Neural progenitor cell (in vitro differentiated cells): ENCODE results near the gene THSD4.

ENCODE experiments used
- EZH2 ChIP-seq: fragments of 200-600 bp; sonication (generic); IDR thresholded peaks from 2 replicates; pipeline ENCODE4 v1.6.1; 2017; ENCODE audit warnings: antibody characterized with exemption, mild to moderate bottlenecking, moderate library complexity
- TF ChIP-seq, protein P1 (sequence below): fragments of 200-600 bp; sonication (generic); IDR thresholded peaks from 2 replicates; pipeline ENCODE4 v1.5.1; 2017; ENCODE audit warnings: antibody characterized with exemption, mild to moderate bottlenecking

DNA sequence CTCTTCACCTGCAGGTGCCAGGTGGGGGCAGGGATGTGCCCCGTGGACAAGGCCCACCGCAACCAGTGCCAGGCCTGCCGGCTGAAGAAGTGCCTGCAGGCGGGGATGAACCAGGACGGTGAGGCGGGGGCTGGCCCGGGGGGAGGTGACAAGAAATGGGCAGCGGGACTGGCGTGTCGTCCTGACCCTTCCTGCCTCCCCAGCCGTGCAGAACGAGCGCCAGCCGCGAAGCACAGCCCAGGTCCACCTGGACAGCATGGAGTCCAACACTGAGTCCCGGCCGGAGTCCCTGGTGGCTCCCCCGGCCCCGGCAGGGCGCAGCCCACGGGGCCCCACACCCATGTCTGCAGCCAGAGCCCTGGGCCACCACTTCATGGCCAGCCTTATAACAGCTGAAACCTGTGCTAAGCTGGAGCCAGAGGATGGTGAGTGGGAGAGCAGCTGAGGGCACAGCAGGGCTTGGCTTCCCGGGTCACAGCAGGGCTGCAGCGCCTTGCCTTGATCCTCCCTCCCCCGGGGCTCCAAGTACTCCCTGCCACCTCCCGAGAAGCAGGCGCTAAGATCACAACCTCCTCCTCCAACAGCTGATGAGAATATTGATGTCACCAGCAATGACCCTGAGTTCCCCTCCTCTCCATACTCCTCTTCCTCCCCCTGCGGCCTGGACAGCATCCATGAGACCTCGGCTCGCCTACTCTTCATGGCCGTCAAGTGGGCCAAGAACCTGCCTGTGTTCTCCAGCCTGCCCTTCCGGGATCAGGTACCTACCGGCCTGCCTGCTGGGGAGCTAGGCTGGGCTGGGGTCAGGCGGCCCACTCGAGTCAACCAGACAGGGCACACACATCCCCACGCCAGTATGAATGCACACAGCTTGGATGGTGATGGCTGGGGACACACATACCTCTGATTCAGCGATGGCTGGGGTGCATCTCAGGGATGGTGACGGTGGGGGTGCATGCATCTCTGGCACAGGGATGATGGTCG lies 696.8 kb downstream of the THSD4 start:
- TF ChIP-seq, protein P1, sequence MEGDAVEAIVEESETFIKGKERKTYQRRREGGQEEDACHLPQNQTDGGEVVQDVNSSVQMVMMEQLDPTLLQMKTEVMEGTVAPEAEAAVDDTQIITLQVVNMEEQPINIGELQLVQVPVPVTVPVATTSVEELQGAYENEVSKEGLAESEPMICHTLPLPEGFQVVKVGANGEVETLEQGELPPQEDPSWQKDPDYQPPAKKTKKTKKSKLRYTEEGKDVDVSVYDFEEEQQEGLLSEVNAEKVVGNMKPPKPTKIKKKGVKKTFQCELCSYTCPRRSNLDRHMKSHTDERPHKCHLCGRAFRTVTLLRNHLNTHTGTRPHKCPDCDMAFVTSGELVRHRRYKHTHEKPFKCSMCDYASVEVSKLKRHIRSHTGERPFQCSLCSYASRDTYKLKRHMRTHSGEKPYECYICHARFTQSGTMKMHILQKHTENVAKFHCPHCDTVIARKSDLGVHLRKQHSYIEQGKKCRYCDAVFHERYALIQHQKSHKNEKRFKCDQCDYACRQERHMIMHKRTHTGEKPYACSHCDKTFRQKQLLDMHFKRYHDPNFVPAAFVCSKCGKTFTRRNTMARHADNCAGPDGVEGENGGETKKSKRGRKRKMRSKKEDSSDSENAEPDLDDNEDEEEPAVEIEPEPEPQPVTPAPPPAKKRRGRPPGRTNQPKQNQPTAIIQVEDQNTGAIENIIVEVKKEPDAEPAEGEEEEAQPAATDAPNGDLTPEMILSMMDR: no peak
- no peak for TF ChIP-seq EZH2
